Lung (tissue), 12 donors: ENCODE data around the gene F11R. TPM values are rescaled to one million over a fixed set of nuclear protein-coding genes. Genes with fewer than 3 reads are reported as not detected.
"Not testable (repeated sequence)": the region's sequence is repeated elsewhere in the genome, so short reads cannot be mapped to it uniquely, and the experiment has no call there.

Experiments used
- ATAC-seq: fragments of 200-7000 bp; cut with Tn5 transposase; one replicate; pipeline ENCODE4 v1.9.1; 2020; ENCODE audit warnings: moderate number of reproducible peaks; ENCODE audit not compliant: insufficient read depth, low FRiP score
- DNase-seq, 3 donors: peaks; one replicate each; pipeline ENCODE4 v3.0.0-alpha.2; 2013 to 2017
- H3K27ac ChIP-seq, 2 donors: one replicate each; pipeline ENCODE4 v1.5.1; 2013; ENCODE audit warnings: mild to moderate bottlenecking in 2 of 2, moderate library complexity in 2 of 2, control low read depth in 1 of 2, inconsistent platforms in 1 of 2, low read depth in 1 of 2, low read length in 1 of 2
- H3K27me3 ChIP-seq, 3 donors: one replicate each; pipeline ENCODE4 v1.5.1; 2013; ENCODE audit warnings: low read length in 2 of 3; ENCODE audit not compliant: control insufficient read depth in 3 of 3, insufficient read depth in 3 of 3
- H3K36me3 ChIP-seq, 4 donors: one replicate each; pipeline ENCODE4 v1.5.1; 2013; ENCODE audit warnings: low read length in 4 of 4, mild to moderate bottlenecking in 1 of 4, moderate library complexity in 1 of 4; ENCODE audit not compliant: control insufficient read depth in 4 of 4, insufficient read depth in 4 of 4
- H3K4me1 ChIP-seq, 5 donors: one replicate each; pipeline ENCODE4 v1.5.1; 2013; ENCODE audit warnings: low read length in 5 of 5, mild to moderate bottlenecking in 2 of 5, moderate library complexity in 1 of 5; ENCODE audit not compliant: control insufficient read depth in 5 of 5, insufficient read depth in 5 of 5
- H3K4me3 ChIP-seq: one replicate; pipeline ENCODE4 v1.5.1; 2013; ENCODE audit warnings: mild to moderate bottlenecking, control low read depth, moderate library complexity
- H3K9ac ChIP-seq, 2 donors: one replicate each; pipeline ENCODE4 v1.5.1; 2013; ENCODE audit warnings: low read length in 2 of 2, control low read depth in 1 of 2; ENCODE audit not compliant: insufficient read depth in 1 of 2
- H3K9me3 ChIP-seq, 4 donors: one replicate each; pipeline ENCODE4 v1.5.1; 2013; ENCODE audit warnings: low read length in 3 of 4, mild to moderate bottlenecking in 1 of 4, moderate library complexity in 1 of 4; ENCODE audit not compliant: control insufficient read depth in 4 of 4, insufficient read depth in 3 of 4
- WGBS, 2 donors: extraction: QIAGEN DNeasy Blood & Tissue Kit; methylation state at CpG; one replicate each; pipeline ENCODE4 v1.1.7; 2013; 5-methylcytosine and 5-hydroxymethylcytosine counted together
- polyA plus RNA-seq, 2 donors: library from polyadenylated mRNA; stranded (reverse); fragments of 200-250 nt; gene quantifications; one replicate each; pipeline ENCODE4 v1.2.1, GENCODE V29; 2013
- total RNA-seq, 2 donors: library from RNA; depleted of rRNA in 1 of 2; stranded (reverse); fragments of >200 nt in 1 of 2; gene quantifications; one replicate each; pipeline ENCODE4 v1.2.1, GENCODE V29; 2014 to 2021
- TF ChIP-seq, protein P1 (sequence below): IDR thresholded peaks from 2 replicates; pipeline ENCODE4 v1.5.1; 2012; ENCODE audit warnings: mild to moderate bottlenecking; ENCODE audit errors: control extremely low read depth, extremely low read depth
- donor health status: control.
- donor health status: control.
- donor health status: Bipolar disorder and iron deficiency.
- donor health status: healthy.
- donor health status: DM: yes; HTN: yes; CAD: no.

The F11R gene
- total and polyA plus RNA-seq, 4 donors: 91.7 to 201 (median 140) TPM

- no peak for ATAC-seq
- peak overlapping the region in 1 of 2 donors; percentile 15 for H3K27ac ChIP-seq
These were observed 1.0 kb upstream of the F11R start for GRCh38 chr1:161021970-161022353.

DNA sequence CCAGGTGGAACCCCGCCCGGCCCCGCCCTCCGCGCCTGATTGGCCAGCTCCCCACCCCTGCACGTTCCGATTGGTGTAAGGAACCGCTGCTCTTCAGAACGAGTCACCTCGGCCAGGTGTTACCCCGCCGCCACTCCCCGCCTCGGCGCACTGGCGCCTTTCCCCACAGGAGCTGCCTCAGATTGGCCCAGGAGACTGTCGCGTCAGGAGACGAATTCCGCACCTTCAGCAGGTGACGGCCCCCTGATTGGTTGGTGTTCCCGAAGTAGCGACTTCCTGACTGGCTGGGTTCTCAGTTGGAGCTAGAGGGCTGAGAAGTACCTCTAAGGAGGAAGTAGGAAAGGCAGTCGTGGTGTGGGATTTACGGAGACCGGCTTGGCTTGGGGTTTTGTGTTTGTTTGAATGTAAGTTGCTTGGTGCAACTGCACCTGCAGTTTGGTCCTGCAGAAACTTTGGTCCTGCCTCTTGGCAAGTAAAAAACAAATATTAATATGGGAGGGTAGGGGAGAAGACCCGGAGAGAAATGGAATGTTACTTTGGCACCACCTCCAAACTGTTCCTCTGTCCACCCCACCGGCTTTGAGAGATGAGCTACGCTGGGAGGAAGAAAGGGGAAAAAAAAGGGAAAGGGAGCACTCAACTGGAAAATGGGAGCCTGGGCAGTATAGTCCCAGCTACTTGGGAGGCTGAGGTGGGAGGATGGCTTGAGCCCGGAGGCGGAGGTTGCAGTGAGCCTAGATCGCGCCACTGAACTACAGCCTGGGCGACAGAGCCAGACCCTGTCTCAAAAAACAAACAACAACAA, 415 bp upstream of the F11R start:
- Histone ChIP-seq H3K4me1 (peaks cover 0 to 13% (median 8%) of the 10 kb centered on the region in 5 donors), H3K36me3 (no peaks in the 10 kb centered on the region), H3K9ac (peak overlapping the region; percentile 92 to 95), H3K9me3 (no peaks in the 10 kb centered on the region), H3K27me3 (peaks cover 0 to 22% (median 21%) of the 10 kb centered on the region in 3 donors), H3K27ac (peak overlapping the region in 1 of 2 donors; percentile 15), H3K4me3 (peak overlapping the region; percentile 49)
- TF ChIP-seq, protein P1, sequence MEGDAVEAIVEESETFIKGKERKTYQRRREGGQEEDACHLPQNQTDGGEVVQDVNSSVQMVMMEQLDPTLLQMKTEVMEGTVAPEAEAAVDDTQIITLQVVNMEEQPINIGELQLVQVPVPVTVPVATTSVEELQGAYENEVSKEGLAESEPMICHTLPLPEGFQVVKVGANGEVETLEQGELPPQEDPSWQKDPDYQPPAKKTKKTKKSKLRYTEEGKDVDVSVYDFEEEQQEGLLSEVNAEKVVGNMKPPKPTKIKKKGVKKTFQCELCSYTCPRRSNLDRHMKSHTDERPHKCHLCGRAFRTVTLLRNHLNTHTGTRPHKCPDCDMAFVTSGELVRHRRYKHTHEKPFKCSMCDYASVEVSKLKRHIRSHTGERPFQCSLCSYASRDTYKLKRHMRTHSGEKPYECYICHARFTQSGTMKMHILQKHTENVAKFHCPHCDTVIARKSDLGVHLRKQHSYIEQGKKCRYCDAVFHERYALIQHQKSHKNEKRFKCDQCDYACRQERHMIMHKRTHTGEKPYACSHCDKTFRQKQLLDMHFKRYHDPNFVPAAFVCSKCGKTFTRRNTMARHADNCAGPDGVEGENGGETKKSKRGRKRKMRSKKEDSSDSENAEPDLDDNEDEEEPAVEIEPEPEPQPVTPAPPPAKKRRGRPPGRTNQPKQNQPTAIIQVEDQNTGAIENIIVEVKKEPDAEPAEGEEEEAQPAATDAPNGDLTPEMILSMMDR: no peak
- DNase-seq (peak; percentile 78 to 93 (median 92)), ATAC-seq (peak; percentile 86)
- WGBS, 2 donors: 13 to 14% methylated on average over 34 of the region's 34 CpGs

More at GRCh38 chr1:161021970-161022353, 1.0 kb upstream of the F11R start:
- TF ChIP-seq, protein P1: no peak
- Histone ChIP-seq H3K9ac (no peak overlapping the region), H3K36me3 (no peaks in the 10 kb centered on the region), H3K4me3 (no peak overlapping the region), H3K9me3 (no peaks in the 10 kb centered on the region), H3K4me1 (peaks cover 0 to 13% (median 8%) of the 10 kb centered on the region in 5 donors), H3K27me3 (peaks cover 0 to 22% (median 21%) of the 10 kb centered on the region in 3 donors)
- DNase-seq: no peak
- 63 to 86% methylated on average over 2 of the region's 2 CpGs for WGBS, 2 donors

GRCh38 chr1:161019751-161020495, 1.0 kb downstream of the F11R start:
- peak; percentile 17 to 51 (median 43) for DNase-seq

DNA sequence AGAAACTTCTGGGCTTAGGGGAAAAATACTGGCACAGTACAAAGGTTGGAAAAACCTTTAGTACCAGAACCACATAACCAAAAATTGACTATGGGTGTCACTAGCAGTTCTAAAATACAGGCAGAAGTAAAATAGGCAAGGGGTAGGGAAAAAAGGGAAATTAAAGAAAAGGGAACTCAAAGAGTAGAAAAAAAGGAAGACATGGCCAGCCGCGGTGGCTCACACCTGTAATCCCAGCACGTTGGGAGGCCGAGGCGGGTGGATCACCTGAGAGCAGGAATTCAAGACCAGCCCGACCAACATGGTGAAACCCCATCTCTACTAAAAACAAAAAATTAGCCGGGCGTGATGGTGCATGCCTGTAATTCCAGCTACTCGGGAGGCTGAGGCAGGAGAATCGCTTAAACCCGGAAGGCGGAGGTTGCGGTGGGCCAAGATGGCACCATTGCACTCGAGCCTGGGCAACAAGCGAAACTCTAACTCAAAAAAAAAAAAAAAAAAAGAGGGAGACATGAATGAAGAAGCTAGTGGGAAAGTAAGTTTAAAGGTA, 1.8 kb downstream of the F11R start:
- not testable (repeated sequence) for H3K36me3 ChIP-seq, DNase-seq, H3K9me3 ChIP-seq, ATAC-seq, H3K4me3 ChIP-seq
- Histone ChIP-seq H3K9ac (peak overlapping the region in 1 of 2 donors; percentile 92), H3K27ac (peak overlapping the region in 1 of 2 donors; percentile 61), H3K27me3 (peaks cover 0 to 22% (median 21%) of the 10 kb centered on the region in 3 donors), H3K4me1 (peaks cover 0 to 16% (median 9%) of the 10 kb centered on the region in 5 donors)
- 48 to 61% methylated on average over 15 of the region's 15 CpGs for WGBS, 2 donors

More at GRCh38 chr1:161019751-161020495, 1.0 kb downstream of the F11R start:
- peak overlapping the region; percentile 49 for H3K4me3 ChIP-seq
- ATAC-seq: no peak
- H3K9me3 ChIP-seq: no peaks in the 10 kb centered on the region
- 9 to 10% methylated on average over 10 of the region's 10 CpGs for WGBS, 2 donors
- H3K27ac ChIP-seq: peak overlapping the region; percentile 39 to 95
- H3K36me3 ChIP-seq: no peaks in the 10 kb centered on the region
- TF ChIP-seq, protein P1: no peak
- H3K4me1 ChIP-seq: peaks cover 0 to 13% (median 8%) of the 10 kb centered on the region in 5 donors
- H3K9ac ChIP-seq: peak overlapping the region; percentile 92 to 95
- H3K27me3 ChIP-seq: peaks cover 0 to 22% (median 21%) of the 10 kb centered on the region in 3 donors
